Measurements from ENCODE around the gene TSPAN18. TPM values are rescaled to one million over a fixed set of nuclear protein-coding genes. Genes with fewer than 3 reads are reported as not detected.
A peak's percentile ranks its signal among the peaks of the same experiment; 100 is the strongest.

TSPAN18 gene
- total and polyA plus RNA-seq, 2 experiments from 2014 or later, result 9.5 to 21.5 TPM

DNA sequence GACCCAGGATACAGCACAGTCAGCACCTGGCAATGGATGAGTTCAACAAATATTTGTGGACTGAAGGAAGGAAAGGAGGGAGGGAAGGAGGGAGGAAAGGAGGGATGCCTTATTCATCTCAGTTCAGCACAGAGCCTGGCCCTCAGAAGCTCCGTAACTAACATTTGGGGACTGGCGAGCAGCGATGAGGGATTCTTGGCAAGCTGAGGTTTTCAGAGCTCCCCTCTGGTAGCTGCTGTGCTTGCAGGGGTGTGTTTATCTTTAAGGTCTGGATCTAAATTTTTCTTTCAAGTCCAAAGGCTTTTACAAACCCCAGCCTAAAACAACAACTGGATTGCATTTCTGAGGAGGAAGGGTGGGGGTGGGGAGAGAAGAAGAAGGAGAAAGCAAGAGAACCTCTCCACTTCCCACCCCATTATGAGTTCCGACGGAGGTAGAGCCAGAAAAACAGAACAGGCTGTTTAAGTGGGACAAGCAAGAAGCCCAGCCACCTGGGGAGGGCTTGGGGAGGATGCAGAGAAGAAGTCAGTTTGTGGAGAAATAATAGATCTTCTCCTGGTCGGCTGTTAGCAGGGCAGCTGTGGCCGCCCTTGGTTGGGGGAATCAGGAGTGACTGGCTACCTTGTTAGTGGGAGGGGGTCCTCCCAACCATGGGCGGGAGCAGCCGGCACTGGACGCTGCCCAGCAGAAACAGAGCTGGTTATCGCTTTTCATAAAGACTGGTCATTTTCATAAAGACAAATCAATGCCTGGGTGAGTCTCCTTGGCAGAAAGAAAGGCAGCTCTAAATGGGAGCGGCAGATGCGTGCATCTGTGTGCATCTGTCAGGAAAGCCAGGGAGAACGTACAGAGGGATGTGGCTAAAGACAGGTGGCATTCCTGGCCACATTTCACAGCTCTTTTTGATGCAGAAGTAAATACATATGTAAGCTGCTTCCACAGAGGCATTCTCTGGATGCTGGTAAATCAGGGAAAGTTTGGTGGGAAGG lies 78.0 kb downstream of the TSPAN18 start:
- no peak overlapping the region for H3K4me3 ChIP-seq
- no peaks in the 10 kb centered on the region for H3K79me2 ChIP-seq
- H2AFZ ChIP-seq, result no peak overlapping the region
- no peak for TF ChIP-seq EZH2 (IDR thresholded peaks at IDR 0.05; ENCODE audit: borderline replicate concordance)
- TF ChIP-seq, protein P1, sequence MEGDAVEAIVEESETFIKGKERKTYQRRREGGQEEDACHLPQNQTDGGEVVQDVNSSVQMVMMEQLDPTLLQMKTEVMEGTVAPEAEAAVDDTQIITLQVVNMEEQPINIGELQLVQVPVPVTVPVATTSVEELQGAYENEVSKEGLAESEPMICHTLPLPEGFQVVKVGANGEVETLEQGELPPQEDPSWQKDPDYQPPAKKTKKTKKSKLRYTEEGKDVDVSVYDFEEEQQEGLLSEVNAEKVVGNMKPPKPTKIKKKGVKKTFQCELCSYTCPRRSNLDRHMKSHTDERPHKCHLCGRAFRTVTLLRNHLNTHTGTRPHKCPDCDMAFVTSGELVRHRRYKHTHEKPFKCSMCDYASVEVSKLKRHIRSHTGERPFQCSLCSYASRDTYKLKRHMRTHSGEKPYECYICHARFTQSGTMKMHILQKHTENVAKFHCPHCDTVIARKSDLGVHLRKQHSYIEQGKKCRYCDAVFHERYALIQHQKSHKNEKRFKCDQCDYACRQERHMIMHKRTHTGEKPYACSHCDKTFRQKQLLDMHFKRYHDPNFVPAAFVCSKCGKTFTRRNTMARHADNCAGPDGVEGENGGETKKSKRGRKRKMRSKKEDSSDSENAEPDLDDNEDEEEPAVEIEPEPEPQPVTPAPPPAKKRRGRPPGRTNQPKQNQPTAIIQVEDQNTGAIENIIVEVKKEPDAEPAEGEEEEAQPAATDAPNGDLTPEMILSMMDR (IDR thresholded peaks at IDR 0.05; ENCODE audit: poor library complexity), result no peak
- TF ChIP-seq EZH2phosphoT487 (IDR thresholded peaks at IDR 0.05; ENCODE audit: low read depth, severe bottlenecking, unreplicated experiment), result no peak
- DNase-seq (ENCODE audit: low spot score), result no peak
- peak overlapping the region; percentile 57 for H3K27ac ChIP-seq
- 53% methylated on average over 14 of the region's 14 CpGs for WGBS (ENCODE audit: low lambda C conversion rate, missing lambda C conversion rate)
- H3K9me3 ChIP-seq (ENCODE audit: low read depth), result no peaks in the 10 kb centered on the region
- H3K27me3 ChIP-seq, result no peaks in the 10 kb centered on the region
- H3K9me2 ChIP-seq (replicated peaks; ENCODE audit: insufficient read depth), result no peaks in the 10 kb centered on the region
- no peaks in the 10 kb centered on the region for H3K36me3 ChIP-seq (replicated peaks; ENCODE audit: insufficient read depth, low read depth)
- H4K20me1 ChIP-seq (ENCODE audit: insufficient read depth, poor library complexity, severe bottlenecking), result no peaks in the 10 kb centered on the region
- H3K4me1 ChIP-seq (ENCODE audit: insufficient read depth), result peaks cover 6% of the 10 kb centered on the region
- H3K4me2 ChIP-seq, result peak overlapping the region; percentile 45

DNA sequence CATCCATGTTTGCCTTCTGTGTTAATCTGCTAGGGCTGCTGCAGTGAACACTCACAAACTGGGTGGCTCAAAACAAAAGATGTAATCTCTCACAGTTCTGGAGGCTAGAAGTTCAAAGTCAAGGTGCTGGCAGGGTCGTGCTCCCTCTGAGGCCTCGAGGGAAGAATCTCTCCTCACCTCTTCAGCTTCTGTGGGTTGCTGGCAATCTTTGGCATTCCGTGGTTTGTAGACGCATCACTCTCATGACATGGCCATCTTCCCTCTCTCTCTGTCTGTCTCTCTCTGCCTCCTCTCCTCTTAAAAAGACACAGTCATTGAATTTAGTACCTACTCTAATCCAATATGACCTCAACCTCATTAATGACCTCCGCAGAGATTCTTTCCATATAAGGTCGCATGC lies 78.8 kb downstream of the TSPAN18 start:
- Histone ChIP-seq H3K36me3 (replicated peaks; ENCODE audit: insufficient read depth, low read depth) (no peaks in the 10 kb centered on the region), H3K79me2 (no peaks in the 10 kb centered on the region), H3K4me3 (no peak overlapping the region), H3K4me1 (ENCODE audit: insufficient read depth) (peaks cover 6% of the 10 kb centered on the region), H3K27me3 (no peaks in the 10 kb centered on the region), H3K27ac (peak overlapping the region; percentile 57), H2AFZ (no peak overlapping the region), H4K20me1 (ENCODE audit: insufficient read depth, poor library complexity, severe bottlenecking) (no peaks in the 10 kb centered on the region), H3K9me3 (ENCODE audit: low read depth) (no peaks in the 10 kb centered on the region), H3K9me2 (replicated peaks; ENCODE audit: insufficient read depth) (no peaks in the 10 kb centered on the region), H3K4me2 (no peak overlapping the region)
- no peak for DNase-seq (ENCODE audit: low spot score)
- 59% methylated on average over 6 of the region's 6 CpGs for WGBS (ENCODE audit: low lambda C conversion rate, missing lambda C conversion rate)
- TF ChIP-seq EZH2phosphoT487 (IDR thresholded peaks at IDR 0.05; ENCODE audit: low read depth, severe bottlenecking, unreplicated experiment), result no peak
- no peak for TF ChIP-seq EZH2 (IDR thresholded peaks at IDR 0.05; ENCODE audit: borderline replicate concordance)
- TF ChIP-seq, protein P1 (IDR thresholded peaks at IDR 0.05; ENCODE audit: poor library complexity), result no peak

DNA sequence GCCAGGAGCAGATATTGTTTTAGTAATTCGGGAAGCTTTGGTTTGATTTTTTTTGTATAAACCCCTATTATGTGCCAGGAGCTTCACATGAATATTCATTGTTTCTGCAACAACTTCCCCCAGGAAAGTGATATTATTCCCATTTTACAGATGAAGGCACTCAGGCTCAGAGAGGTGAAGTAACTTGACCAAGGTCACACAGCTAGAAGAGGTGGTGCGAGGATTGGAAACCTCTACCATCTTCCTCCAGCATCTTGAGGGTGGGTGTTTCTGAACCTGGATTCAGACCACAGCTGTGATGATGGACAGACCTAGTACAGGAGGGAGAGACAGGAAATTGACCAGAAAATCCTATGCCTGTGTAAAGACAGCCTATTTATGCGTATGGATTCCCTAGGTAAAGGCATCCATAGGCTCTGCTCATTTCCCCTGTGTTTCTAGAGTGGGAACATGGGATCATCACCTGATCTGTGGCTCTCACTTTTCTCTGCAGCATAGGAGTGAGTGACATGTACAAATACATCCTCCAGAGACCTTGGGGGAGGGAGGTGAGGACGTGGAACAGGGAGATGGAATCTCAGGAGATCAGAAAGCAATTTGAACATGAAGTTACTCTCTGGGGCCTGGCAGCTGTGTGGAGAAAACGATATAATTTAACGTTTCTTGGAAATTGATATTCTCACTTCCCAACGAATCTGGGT lies 81.4 kb downstream of the TSPAN18 start:
- H3K36me3 ChIP-seq (replicated peaks; ENCODE audit: insufficient read depth, low read depth), result no peaks in the 10 kb centered on the region
- 93% methylated on average over 7 of the region's 7 CpGs for WGBS (ENCODE audit: low lambda C conversion rate, missing lambda C conversion rate)
- H4K20me1 ChIP-seq (ENCODE audit: insufficient read depth, poor library complexity, severe bottlenecking), result no peaks in the 10 kb centered on the region
- H3K27ac ChIP-seq, result no peak overlapping the region
- H3K4me2 ChIP-seq, result no peak overlapping the region
- H3K79me2 ChIP-seq, result no peaks in the 10 kb centered on the region
- no peak overlapping the region for H3K4me3 ChIP-seq
- TF ChIP-seq, protein P1 (IDR thresholded peaks at IDR 0.05; ENCODE audit: poor library complexity), result no peak
- TF ChIP-seq EZH2 (IDR thresholded peaks at IDR 0.05; ENCODE audit: borderline replicate concordance) (no peak), EZH2phosphoT487 (IDR thresholded peaks at IDR 0.05; ENCODE audit: low read depth, severe bottlenecking, unreplicated experiment) (no peak)
- H2AFZ ChIP-seq, result no peak overlapping the region
- no peaks in the 10 kb centered on the region for H3K9me2 ChIP-seq (replicated peaks; ENCODE audit: insufficient read depth)
- H3K4me1 ChIP-seq (ENCODE audit: insufficient read depth), result peaks cover 3% of the 10 kb centered on the region
- no peaks in the 10 kb centered on the region for H3K9me3 ChIP-seq (ENCODE audit: low read depth)
- no peak for DNase-seq (ENCODE audit: low spot score)
- no peaks in the 10 kb centered on the region for H3K27me3 ChIP-seq
